Neural cell (in vitro differentiated cells): Measurements from ENCODE around the gene ETFA. TPM values are rescaled to one million over a fixed set of nuclear protein-coding genes. Genes with fewer than 3 reads are reported as not detected.

Experiments used
- H2AFZ ChIP-seq: fragments of 200-600, 300-800 bp; sonication (generic), shearing (Covaris generic); 2 replicates; pipeline ENCODE4 v1.6.0; 2014; ENCODE audit warnings: low read depth, mild to moderate bottlenecking, antibody characterized with exemption, low read length, moderate library complexity
- H3F3A ChIP-seq: fragments of 200-600 bp; shearing (Covaris generic); 2 replicates; pipeline ENCODE4 v1.6.1; 2016; ENCODE audit warnings: mild to moderate bottlenecking, moderate library complexity, mixed read lengths, antibody characterized with exemption, low read length; ENCODE audit not compliant: insufficient read depth, poor library complexity, severe bottlenecking
- H3K27ac ChIP-seq: fragments of 200-600, 300-800 bp; sonication (generic), shearing (Covaris generic); 2 replicates; pipeline ENCODE4 v1.5.1; 2014; ENCODE audit warnings: mild to moderate bottlenecking, low read length, moderate library complexity
- H3K27me3 ChIP-seq: fragments of 300-800, 200-600 bp; sonication (generic), shearing (Covaris generic); 2 replicates; pipeline ENCODE4 v1.6.0; 2014; ENCODE audit warnings: mild to moderate bottlenecking, low read depth, low read length, moderate library complexity; ENCODE audit not compliant: insufficient read depth
- H3K36me3 ChIP-seq: fragments of 300-800, 200-600 bp; sonication (generic), shearing (Covaris generic); 2 replicates; pipeline ENCODE4 v1.5.1; 2014; ENCODE audit warnings: mild to moderate bottlenecking, antibody characterized with exemption, low read length, moderate library complexity; ENCODE audit not compliant: insufficient read depth
- H3K4me2 ChIP-seq: fragments of 300-800, 200-600 bp; sonication (generic), shearing (Covaris generic); 2 replicates; pipeline ENCODE4 v1.6.0; 2014; ENCODE audit warnings: mild to moderate bottlenecking, low read length
- H3K4me3 ChIP-seq: fragments of 300-800, 200-600 bp; sonication (generic), shearing (Covaris generic); 2 replicates; pipeline ENCODE4 v1.5.1; 2014; ENCODE audit warnings: mild to moderate bottlenecking, low read length, moderate library complexity
- H3K79me2 ChIP-seq: fragments of 200-600 bp; shearing (Covaris generic); replicated peaks from 2 replicates; pipeline ENCODE4 v1.6.0; 2014; ENCODE audit warnings: mild to moderate bottlenecking, low read length, moderate library complexity; ENCODE audit not compliant: insufficient read depth
- H3K9ac ChIP-seq: fragments of 300-800, 200-600 bp; sonication (generic), shearing (Covaris generic); 2 replicates; pipeline ENCODE4 v1.6.1; 2016; ENCODE audit warnings: mild to moderate bottlenecking, low read length, mixed read lengths
- H3K9me2 ChIP-seq: fragments of 200-600 bp; shearing (Covaris generic); 2 replicates; pipeline ENCODE4 v1.6.1; 2016; ENCODE audit warnings: mild to moderate bottlenecking, low read length, mixed read lengths; ENCODE audit not compliant: insufficient read depth
- H3K9me3 ChIP-seq: fragments of 200-600, 300-800 bp; sonication (generic), shearing (Covaris generic); 2 replicates; pipeline ENCODE4 v1.6.1; 2016; ENCODE audit warnings: mild to moderate bottlenecking, mixed run types, low read length, moderate library complexity, mixed read lengths
- H4K20me1 ChIP-seq: fragments of 200-600 bp; shearing (Covaris generic); 2 replicates; pipeline ENCODE4 v1.6.1; 2016; ENCODE audit warnings: mild to moderate bottlenecking, mixed run types; ENCODE audit not compliant: insufficient read depth
- CTCF ChIP-seq: fragments of 450-650 bp; IDR thresholded peaks from 2 replicates; pipeline ENCODE4 v1.5.1; 2014; ENCODE audit warnings: antibody characterized with exemption, mild to moderate bottlenecking, moderate library complexity; ENCODE audit not compliant: poor library complexity, severe bottlenecking
- EP300 ChIP-seq: fragments of 450-650 bp; conservative IDR thresholded peaks from 2 replicates; pipeline ENCODE4 v1.6.1; 2014; ENCODE audit warnings: antibody characterized with exemption, mild to moderate bottlenecking, moderate library complexity; ENCODE audit not compliant: poor library complexity, severe bottlenecking
- EZH2 ChIP-seq: fragments of 200-600, 300-800 bp; shearing (Covaris generic), sonication (generic); IDR thresholded peaks from 2 replicates; pipeline ENCODE4 v1.6.1; 2014; ENCODE audit warnings: antibody characterized with exemption, low read length, borderline replicate concordance, mild to moderate bottlenecking; ENCODE audit not compliant: insufficient read depth, poor library complexity, severe bottlenecking
- MXI1 ChIP-seq: fragments of 450-650 bp; conservative IDR thresholded peaks from 2 replicates; pipeline ENCODE4 v1.6.1; 2014; ENCODE audit warnings: antibody characterized with exemption, mild to moderate bottlenecking; ENCODE audit not compliant: poor library complexity, severe bottlenecking
- POLR2AphosphoS5 ChIP-seq: IDR thresholded peaks from 2 replicates; pipeline ENCODE4 v1.6.1; 2012
- RAD21 ChIP-seq: fragments of 450-650 bp; conservative IDR thresholded peaks from 2 replicates; pipeline ENCODE4 v1.6.1; 2014; ENCODE audit warnings: antibody characterized with exemption, mild to moderate bottlenecking, moderate library complexity
- SMC3 ChIP-seq: fragments of 450-650 bp; conservative IDR thresholded peaks from 2 replicates; pipeline ENCODE4 v1.6.1; 2014; ENCODE audit warnings: antibody characterized with exemption, mild to moderate bottlenecking, moderate library complexity; ENCODE audit not compliant: poor library complexity
- TAF1 ChIP-seq: IDR thresholded peaks from 2 replicates; pipeline ENCODE4 v1.6.1; 2012; ENCODE audit warnings: low read depth
- polyA plus RNA-seq: library from polyadenylated mRNA; depleted of rRNA; stranded (reverse); fragments of >200 nt; gene quantifications from 2 replicates; pipeline ENCODE4 v1.2.3, GENCODE V29; 2014
- TF ChIP-seq, protein P1 (sequence below): IDR thresholded peaks from 2 replicates; pipeline ENCODE4 v1.6.1; 2012; ENCODE audit warnings: borderline replicate concordance

The ETFA gene
- polyA plus RNA-seq, 1 donor from 2014 or later = 145 TPM

DNA sequence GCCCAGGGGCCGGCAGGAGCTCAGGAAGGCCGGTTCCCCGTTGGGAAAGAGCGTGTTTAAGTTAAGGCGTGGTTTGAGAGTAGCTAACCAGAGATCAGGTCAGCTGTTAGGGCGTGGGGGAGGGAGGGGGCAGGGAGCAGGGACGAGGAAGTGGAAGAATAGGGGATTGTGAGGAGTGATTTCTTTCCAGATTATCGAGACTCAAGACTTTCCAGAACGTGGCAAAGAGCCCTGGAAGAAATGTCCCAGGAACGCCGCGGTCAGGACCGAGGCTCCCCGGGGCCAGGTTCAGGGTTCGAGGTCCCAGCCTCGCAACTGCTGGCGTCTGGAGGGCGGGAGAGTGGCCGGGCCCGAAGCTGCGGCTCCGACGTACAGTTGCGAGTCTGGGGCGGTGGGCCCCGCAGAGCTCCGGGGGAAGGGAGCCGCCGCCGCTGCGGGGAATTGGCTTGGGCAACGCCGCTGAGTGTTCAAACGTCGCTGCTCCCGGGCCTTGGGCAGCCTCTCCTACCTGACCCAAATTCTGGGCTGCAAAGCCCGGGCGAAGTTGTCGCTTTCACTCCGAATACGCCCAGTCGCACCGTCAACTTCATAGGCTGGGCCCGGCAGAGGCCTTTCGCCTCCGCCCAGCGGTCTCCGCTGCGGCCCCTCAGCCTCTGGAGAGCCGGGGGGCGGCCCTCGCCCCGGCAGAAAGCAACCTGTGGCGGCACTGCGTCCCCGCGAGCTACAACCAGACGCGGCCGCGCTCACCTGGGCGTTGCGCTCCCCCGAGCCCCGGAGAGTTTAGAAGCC, 34.8 kb upstream of the ETFA start:
- no peak overlapping the region for H2AFZ ChIP-seq
- H3K9me2 ChIP-seq = no peaks in the 10 kb centered on the region
- H3K4me2 ChIP-seq = no peak overlapping the region
- H3K27me3 ChIP-seq = peaks cover 87% of the 10 kb centered on the region
- H3K27ac ChIP-seq = no peak overlapping the region
- H4K20me1 ChIP-seq = no peaks in the 10 kb centered on the region
- no peaks in the 10 kb centered on the region for H3K9me3 ChIP-seq
- no peaks in the 10 kb centered on the region for H3K36me3 ChIP-seq
- peak overlapping the region; percentile 21 for H3K4me3 ChIP-seq
- no peak overlapping the region for H3K9ac ChIP-seq
- no peaks in the 10 kb centered on the region for H3K79me2 ChIP-seq
- H3F3A ChIP-seq = no peaks in the 10 kb centered on the region
- TF ChIP-seq POLR2AphosphoS5 = no peak
- TF ChIP-seq, protein P1, sequence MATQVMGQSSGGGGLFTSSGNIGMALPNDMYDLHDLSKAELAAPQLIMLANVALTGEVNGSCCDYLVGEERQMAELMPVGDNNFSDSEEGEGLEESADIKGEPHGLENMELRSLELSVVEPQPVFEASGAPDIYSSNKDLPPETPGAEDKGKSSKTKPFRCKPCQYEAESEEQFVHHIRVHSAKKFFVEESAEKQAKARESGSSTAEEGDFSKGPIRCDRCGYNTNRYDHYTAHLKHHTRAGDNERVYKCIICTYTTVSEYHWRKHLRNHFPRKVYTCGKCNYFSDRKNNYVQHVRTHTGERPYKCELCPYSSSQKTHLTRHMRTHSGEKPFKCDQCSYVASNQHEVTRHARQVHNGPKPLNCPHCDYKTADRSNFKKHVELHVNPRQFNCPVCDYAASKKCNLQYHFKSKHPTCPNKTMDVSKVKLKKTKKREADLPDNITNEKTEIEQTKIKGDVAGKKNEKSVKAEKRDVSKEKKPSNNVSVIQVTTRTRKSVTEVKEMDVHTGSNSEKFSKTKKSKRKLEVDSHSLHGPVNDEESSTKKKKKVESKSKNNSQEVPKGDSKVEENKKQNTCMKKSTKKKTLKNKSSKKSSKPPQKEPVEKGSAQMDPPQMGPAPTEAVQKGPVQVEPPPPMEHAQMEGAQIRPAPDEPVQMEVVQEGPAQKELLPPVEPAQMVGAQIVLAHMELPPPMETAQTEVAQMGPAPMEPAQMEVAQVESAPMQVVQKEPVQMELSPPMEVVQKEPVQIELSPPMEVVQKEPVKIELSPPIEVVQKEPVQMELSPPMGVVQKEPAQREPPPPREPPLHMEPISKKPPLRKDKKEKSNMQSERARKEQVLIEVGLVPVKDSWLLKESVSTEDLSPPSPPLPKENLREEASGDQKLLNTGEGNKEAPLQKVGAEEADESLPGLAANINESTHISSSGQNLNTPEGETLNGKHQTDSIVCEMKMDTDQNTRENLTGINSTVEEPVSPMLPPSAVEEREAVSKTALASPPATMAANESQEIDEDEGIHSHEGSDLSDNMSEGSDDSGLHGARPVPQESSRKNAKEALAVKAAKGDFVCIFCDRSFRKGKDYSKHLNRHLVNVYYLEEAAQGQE = no peak
- TF ChIP-seq TAF1 = no peak
- TF ChIP-seq EP300 = no peak
- TF ChIP-seq RAD21 = no peak
- TF ChIP-seq CTCF = no peak
- no peak for TF ChIP-seq MXI1
- no peak for TF ChIP-seq SMC3

DNA sequence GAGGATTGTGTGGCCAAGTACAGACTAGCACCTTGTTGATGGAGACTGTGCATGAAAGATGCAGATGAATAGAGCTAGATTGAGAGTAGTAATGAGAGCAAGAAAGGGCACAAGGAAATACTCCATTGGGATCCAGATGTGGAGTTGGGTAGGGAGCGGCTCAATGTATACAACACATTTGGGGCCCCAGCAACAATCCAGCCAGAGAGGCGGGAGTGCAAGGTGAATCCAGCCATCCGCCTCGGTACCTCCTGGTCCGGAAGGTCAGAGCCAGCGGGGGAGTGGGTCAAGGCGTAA, 34.3 kb upstream of the ETFA start:
- Histone ChIP-seq H3K9me2 (no peaks in the 10 kb centered on the region), H2AFZ (no peak overlapping the region), H3K9me3 (no peaks in the 10 kb centered on the region), H3K36me3 (no peaks in the 10 kb centered on the region), H3K4me2 (no peak overlapping the region), H3F3A (no peaks in the 10 kb centered on the region), H3K27me3 (peaks cover 92% of the 10 kb centered on the region), H3K27ac (no peak overlapping the region), H4K20me1 (no peaks in the 10 kb centered on the region), H3K9ac (no peak overlapping the region), H3K4me3 (no peak overlapping the region), H3K79me2 (no peaks in the 10 kb centered on the region)
- TF ChIP-seq TAF1 (no peak), EP300 (no peak), MXI1 (no peak), SMC3 (no peak), CTCF (no peak), EZH2 (no peak)
- TF ChIP-seq, protein P1 = no peak
